Stimulated activated CD4-positive, alpha-beta T cell treated with anti-CD3 and anti-CD28 coated beads, Interleukin-15, amount 100 ng/mL, for 1 hour (primary cell): ENCODE data around the gene MMD2.
"Not testable (repeated sequence)": the region's sequence is repeated elsewhere in the genome, so short reads cannot be mapped to it uniquely, and the experiment has no call there.

Experiments used
- DNase-seq, 2 donors: peaks; one replicate each; pipeline ENCODE4 v3.0.0-alpha.2; 2020; ENCODE audit warnings: low read depth in 1 of 2, low spot score in 1 of 2

Gene MMD2

DNA sequence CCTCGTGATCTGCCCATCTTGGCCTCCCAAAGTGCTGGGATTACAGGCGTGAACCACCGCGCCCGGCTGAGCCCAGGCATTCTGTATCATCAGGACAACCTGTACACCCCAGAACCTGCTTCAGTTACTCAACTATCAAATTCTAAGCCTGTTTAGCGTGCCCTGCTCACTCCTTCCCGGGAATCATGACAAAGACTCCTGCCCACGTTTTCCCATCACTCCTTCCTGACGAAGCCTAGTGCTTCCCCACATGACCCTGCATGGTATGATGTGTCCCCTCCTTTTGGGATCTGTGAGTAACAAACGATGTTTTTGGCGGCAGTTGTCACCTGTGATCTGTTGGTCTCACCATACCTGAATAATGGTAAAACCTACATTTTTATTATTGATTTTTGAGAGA is 63.2 kb downstream of the MMD2 start:
- no peak for DNase-seq

DNA sequence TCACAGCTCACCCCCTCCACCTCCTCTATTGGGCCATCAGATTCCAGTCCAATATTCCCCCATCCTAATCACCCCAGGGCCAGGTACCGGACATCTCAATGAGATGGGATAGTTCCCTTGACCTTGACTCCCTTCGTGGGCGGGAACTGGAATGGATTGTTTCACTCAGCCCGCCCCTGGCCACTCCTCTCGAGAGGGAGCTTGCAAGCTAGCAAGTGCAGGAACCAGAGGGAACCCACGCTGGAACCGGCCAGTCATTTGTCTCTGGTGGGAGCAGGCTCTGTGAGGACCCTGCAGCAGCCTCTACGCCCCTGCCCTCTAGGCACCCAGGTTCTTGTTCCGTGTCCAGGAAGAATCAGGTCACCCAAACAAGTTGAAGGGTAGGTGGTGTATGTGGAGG is 64.5 kb downstream of the MMD2 start:
- DNase-seq, result no peak

DNA sequence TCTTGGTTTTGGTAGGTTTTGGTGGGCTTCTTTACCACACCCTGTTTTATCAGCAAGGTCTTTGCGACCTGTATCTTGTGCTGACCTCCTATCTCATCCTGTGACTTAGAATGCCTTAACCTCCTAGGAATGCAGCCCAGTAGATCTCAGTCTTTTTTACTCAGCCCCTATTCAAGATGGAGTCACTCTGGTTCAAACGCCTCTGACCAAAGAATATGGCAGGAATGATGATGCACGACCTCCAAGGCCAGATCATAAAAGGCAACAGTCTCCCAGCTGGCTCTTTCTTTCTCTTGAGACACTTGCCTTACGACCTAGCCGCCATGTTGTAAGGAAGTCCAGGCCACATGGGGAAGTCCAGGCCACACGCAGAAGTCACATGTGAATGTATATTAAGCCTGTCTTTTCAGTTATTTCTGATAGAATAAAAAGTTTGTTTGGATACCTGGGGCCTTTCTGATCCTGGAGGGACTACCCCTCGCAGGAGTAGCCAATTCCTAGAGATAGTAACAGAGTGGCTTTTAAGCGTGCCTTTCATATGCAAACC is 65.0 kb downstream of the MMD2 start:
- DNase-seq, result no peak

DNA sequence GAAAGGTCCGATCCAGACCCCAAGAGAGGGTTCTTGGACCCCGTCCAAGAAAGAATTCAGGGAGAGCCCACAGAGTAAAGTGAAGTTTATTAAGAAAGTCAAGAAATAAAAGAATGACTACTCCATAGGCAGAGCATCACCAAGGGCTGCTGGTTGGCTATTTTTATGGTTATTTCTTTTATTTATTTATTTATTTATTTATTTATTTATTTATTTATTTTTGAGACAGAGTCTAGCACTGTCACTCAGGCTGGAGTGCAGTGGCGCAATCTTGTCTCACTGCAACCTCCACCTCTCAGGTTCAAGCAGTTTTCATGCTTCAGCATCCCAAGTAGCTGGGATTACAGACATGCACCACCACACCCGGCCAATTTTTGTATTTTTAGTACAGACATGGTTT is 65.8 kb downstream of the MMD2 start:
- DNase-seq, result not testable (repeated sequence)

DNA sequence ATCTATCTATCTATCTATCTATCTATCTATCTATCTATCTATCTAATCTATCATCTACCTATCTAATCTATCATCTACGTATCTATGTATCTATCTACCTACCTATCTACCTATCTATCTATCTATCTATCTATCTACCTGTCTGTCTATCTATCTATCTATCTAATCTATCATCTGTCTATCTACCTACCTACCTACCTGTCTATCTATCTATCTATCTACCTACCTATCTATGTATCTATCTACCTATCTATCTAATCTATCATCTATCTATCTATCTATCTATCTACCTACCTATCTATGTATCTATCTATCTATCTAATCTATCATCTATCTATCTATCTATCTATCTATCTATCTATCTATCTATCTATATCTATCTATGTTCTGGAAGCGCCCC is 67.5 kb downstream of the MMD2 start:
- DNase-seq, result not testable (repeated sequence)

DNA sequence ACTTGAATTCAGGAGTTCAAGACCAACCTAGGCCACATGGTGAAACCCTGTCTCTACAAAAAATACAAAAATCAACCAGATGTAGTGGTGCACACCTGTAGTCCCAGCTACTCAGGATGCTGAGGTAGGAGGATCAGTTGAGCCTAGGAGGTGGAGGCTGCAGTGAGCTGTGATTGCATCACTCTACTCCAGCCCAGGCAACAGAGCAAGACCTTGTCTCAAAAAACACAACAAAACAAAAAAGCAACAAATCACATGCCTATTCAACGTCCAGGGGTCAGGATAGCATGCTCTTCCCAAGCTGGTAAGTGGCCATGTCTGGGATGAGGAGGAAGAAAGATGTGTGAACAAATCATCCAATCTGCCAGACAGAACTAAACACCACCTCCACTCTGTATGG is 69.3 kb downstream of the MMD2 start:
- no peak for DNase-seq

DNA sequence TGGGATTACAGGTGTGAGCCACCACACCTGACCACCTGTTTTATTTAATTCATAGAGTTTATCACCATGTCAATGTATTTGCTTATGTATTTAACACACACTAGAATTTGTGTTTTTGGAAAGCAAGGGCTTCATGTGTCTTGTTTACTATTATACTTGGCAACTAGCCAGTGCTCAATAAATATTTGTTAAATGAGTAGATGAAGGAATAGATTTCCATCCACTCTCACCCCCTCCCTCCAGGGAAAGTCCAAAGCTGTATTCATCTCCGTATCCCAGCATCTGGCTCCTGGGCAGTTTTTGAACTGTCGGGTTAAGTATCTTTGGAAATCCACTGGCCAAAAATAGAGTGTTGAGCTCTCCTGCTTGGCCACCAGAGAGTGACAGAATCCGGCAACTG is 70.8 kb downstream of the MMD2 start:
- DNase-seq, result no peak

DNA sequence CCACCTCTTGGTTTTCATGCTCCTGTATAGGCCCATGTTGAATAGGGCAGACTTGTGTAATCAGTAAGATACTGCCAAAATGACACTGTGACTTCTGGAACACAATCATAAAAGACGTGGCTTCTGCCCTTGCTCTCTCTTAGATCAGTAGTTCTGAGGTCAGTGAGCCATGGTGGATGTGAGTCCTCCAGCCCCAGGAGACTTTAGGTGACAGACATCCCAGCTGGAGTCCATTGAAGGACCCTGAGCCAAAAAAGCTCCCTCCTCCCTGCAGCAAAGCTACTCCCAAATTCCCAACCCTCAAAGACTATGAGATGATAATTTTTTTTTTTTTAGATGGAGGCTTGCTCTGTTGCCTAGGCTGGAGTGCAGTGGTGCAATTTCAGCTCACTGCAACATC is 72.3 kb downstream of the MMD2 start:
- DNase-seq, result no peak

DNA sequence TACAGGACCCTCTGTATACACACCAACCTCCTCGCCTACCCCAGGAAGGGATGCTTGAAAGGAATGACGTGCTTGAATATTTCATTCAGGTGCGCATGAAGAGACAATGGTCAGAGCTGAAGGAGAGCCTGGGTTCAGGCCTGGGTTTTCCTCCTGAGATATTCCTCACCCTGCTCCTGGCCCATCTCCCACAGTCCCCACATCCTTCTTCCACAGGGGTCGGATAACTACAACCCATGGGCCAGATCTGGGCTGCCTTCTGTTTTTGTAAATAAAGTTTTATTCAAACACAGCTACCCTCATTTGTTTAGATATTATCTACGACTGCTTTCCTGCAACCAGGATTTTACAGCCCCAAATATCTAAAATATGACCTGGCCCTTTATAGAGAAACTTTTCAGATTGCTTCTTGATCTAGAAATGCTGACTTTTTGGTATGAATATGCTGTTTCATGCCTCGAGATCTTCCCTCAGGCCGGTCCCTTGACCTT is 73.6 kb downstream of the MMD2 start:
- DNase-seq, result no peak

DNA sequence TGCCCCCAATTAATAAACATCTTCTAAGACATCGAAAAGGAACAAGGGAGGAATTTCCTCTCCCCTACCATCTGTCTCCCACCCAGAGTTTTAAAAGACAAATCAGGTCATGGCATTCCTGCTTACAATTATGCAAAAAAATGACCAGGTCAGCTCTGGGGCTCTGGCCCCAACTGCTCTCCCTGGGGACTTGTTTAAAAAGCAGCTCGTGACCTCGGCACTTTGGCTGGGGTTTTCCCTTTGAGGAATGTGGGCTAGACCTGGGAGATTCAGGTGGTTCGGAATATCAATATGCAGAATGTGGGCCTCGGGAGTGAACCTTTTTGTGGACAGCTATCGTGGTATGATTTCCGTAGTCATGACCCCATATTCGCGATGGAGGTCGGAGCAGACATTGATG is 74.8 kb downstream of the MMD2 start:
- DNase-seq, result no peak

DNA sequence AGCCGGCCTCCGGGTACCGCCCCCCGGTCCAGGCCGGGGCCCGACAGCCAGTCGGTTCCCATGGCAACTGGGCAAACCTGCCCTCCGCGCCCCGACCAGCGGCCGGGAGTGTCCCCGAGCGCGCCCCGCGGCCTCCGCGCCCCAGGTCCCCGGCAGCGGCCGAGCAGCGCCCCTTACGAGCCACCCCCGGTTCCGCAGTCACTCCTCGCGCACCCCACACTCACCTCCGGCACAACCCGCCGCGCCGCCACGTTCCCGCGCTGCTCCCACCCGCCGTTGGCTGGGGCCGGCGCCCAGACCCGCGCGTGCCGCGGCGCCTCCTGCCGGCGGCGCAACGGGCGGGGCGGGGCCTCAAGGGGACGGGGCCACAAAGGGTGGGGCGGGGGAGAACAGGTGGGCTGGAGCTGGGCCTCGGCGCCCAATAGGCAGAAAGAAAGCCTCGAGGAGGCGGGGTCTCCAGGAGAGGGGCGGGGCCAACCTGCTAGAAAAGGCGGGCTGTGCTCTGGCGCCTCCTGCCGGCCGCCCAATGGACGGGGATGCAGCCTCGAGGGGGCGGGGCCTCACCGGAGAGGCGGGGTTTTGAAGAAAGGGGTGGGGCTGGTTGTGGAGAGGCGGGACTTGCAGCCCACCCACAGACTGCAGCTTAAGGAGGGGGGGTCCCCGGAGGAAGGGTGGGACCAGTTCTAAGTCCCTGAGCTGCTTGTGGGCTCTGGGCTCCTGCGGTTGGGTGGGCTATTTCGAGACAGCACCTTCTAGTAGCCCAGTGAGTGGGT is 75.4 kb downstream of the MMD2 start, which contains the start of gene RADIL:
Gene RADIL (minus strand): TSS at position 345 of the 773 bp plus-strand sequence. CDS start 5,577 bp downstream, outside the sequence.
- peak; percentile 56 to 83 for DNase-seq

DNA sequence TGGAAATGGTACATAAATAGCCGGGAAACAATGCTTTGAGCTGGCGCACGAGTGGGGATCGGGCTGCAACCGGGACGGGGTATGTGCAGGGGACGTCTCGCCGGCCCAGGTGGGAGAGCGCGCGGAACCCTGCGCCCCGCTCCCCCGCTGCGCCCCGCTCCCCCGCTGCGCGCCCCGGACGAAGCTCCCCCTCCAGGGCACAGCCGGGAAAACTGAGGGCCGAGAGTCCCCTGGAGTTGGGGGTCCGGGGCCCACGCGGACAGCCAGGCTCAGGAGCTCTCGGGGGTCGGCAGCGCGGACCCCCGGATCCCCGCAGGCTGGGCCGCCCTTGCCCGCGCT is 76.0 kb downstream of the MMD2 start:
- DNase-seq, result no peak

DNA sequence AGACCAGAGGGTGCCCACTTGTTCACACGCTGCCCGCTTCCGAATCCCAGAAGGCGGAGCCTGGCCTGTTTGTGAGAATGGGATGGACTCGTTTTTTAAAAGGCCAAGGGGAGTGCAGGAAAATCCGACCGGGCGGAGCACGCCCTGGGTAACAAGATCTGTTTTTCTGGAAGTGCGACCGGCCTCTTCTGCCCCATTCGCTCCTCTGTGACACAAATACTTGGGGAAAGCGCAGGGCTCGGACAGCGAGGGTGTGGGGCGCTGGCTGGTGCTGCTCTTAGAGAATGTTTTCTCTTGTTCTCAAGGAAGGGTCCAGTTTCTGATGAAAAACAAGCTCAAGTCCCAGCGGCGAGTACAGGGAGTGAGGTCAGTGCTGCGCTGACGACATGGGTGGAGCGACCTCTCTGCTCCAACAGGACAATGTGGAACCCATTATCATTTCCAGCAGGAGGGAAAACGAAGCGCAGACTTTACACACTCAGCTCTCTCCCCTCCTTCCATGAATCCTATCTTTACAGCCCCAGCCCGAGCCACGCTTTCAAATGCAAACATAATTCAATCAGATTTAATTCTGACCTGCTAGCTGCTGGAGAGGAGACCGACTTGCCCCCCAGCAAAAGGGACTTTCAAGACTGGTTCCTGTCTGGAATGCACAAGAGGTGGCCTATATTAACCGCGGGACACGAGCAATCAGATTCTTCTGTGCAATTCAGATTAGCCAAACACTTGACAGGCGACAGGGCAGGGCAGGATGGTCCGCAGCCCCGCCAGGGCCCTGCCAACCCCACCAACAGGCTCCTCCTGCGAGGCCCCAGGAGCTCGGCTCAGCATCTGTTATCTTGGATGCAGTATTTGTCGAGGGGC is 76.6 kb downstream of the MMD2 start:
- no peak for DNase-seq

DNA sequence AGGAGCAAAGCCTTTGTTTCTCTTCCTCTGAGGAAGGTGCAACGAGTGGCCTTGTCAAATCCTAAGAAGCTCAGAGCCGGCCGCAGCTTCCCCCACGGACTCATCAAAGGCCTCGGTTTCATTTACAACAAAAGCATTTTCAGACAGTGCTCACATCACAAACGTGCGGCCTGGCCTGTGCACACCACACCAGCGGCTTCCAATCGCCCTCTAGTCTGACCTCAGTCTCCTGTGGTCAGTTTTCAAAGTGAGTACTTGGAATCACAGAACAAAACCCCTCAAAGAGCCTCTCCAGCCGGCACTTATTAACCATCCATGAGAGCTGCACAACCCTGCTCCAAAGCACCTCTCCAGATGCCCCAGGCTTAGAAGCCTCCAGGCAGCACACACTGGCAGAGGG is 78.8 kb downstream of the MMD2 start:
- no peak for DNase-seq

DNA sequence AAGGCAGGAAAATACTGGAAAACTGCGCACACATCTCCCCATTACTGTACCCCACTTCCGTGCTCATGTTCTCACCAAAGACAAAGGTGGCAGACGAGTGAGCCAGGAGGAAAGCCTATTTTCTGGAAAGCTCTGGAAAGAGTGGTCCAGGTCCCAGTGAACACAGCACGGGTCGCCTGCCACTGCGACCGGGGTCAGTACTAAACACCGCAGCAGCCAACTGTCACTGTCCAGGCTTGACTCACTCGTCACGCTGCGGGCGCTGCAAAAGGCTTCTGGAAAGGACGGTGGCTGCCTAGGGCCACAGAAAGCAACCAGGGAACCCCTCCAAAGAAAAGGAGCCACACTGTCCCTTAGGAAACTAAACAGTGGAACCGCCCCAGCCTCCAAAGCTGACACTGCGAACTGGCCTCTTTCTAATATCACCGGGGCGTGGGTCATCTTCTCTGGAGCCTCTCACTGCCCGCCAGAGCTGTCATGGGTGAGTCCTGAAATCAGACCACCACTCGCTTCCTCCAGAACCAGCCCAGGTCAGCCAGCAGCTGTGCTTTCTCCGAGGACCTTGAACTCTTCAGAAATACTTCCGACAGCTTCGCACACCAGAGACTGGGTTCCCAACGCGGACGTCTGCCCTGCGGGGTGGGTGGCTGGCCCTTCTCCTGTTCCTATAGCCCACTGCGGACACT is 79.4 kb downstream of the MMD2 start:
- DNase-seq, result no peak

DNA sequence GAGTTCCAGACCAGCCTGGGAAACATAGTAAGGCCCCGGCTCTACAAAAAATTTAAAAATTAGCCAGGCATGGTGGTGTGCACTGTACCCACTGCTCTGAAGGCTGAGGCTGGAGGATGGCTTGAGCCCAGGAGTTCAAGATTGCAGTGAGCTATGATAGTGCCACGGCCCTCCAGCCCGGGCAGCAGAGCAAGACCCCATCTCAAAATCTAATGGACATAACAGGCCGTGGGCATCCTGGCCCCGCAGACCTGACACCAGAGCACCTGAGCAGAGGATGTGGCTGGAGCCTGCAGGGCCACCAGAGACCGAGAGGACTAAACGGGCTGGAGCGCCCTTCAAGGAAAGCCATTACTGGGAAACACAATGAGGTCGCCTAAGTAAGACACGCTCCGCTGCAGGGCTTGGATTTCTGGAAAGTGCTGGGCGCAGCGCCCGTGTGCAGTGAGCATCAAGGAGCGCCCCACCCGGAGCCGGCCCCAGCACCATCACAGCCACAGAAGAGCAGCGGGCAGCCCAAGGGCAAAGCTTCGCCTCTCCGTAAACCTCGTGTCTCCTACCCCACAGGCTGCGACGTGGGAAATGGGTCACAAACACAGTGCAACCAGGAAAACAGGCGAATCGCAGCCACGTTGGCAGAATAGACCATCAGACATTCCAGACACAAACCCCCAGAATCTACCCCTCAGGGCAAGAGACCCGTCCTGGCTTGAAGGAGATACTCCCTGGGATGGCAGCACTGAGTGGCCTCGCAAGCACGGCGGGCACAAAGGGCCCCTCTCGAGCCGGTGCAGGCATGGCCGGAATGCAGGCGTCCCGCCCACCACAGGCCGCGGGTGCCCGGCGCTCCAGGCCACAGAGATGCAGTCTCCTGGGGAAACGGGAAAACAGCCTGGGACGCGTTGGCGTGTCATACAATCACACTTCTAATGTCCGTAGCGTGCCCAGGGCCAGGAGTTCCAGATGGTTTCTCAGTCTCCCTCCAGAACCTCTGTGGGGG is 80.4 kb downstream of the MMD2 start:
- no peak for DNase-seq

DNA sequence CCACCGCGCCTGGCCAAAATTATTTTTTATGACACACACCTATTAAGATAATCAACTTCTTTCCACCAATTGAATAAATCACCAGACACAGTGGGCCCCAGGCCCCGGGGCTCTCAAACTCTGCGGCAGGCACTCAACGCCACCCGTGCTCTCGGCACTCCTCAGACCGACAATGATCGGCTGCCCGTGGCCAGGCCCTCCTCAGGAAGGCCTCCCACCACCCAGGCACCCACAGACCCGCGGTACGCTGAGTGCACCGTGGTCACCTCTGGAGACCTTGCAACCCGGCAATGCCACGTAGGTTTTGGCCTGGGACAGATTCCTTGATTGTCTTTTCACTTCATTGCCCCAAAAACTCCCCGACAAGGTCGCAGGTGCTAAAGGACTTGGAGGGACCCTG is 82.4 kb downstream of the MMD2 start:
- no peak for DNase-seq

DNA sequence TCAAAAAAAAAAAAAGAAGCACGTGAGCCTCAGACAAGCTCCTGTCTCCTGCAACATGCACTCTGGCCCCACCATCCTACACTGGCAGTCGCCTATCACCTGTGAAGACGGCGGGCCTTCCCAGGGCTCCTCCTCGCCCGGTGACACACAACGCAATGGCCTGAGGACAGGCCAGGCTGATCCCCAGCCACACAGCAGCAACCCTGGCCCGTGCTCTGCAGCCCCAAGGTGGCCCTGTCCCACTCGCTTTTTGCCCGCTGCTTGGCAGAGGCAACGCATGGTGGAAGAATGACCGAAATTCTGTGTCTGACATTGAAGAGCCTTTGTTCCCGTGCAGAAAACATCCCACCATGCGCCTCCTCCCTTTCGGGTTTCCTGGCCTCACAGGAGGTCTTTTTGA is 83.6 kb downstream of the MMD2 start:
- no peak for DNase-seq

DNA sequence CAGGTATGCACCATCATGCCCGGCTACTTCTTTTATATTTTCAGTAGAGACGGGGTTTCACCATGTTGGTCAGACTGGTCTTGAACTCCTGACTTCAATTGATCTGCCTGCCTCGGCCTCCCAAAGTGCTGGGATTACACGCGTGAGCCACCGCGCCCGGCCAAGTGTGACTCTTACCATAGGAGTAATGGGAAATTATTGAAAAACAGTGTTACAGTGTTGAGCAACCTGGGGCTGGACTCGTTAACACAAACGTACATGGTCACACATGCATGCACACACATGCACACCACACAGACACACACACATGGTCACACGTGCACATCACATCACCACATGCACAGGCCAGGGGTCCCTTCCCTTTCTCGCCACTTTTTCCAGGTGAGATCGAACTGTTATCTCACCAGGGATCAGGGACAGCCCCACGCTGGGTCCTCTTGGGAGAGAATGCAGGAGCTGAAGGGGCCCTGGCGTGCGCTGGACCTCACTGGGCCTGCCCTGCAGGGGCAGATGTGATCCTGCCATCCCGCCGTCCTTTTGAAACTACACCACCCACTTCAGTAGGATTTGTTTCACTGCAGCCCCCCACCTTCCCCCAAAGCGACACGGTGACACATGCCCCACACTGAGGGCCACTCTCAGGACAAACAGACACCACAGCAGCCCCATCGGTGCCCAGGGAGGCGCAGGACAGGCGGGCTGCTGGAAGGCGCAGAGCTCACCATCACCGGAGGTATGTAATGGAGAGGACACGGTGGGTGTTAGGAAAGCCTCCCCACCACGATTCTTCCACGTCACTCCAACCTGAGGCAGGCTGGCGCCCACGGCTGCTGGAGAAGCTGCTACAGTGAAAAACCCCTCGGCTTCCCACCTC is 85.7 kb downstream of the MMD2 start:
- DNase-seq, result no peak
